CD1c-positive myeloid dendritic cell (primary cell): ENCODE data around the gene SHC2.
"Not testable (repeated sequence)": the region's sequence is repeated elsewhere in the genome, so short reads cannot be mapped to it uniquely, and the experiment has no call there.

Experiments used
- DNase-seq: peaks from one replicate; pipeline ENCODE4 v3.0.0-alpha.2; 2016; ENCODE audit errors: extremely low spot score

SHC2 gene

GRCh38 chr19:426725-427445 is 33.9 kb downstream of the SHC2 start:
- no peak for DNase-seq

GRCh38 chr19:425056-425455 is 35.8 kb downstream of the SHC2 start:
- no peak for DNase-seq

GRCh38 chr19:424546-424945 is 36.3 kb downstream of the SHC2 start:
- no peak for DNase-seq

- DNase-seq, result no peak
Measured at GRCh38 chr19:423691-424466, 37.0 kb downstream of the SHC2 start.

GRCh38 chr19:422917-423226 is 38.0 kb downstream of the SHC2 start:
- DNase-seq, result not testable (repeated sequence)

- no peak for DNase-seq
Measured at GRCh38 chr19:422213-422916, 38.5 kb downstream of the SHC2 start.

GRCh38 chr19:419721-420515 is 40.9 kb downstream of the SHC2 start:
- no peak for DNase-seq

- DNase-seq, result no peak
Measured at GRCh38 chr19:418761-419671, 41.8 kb downstream of the SHC2 start.

GRCh38 chr19:416416-416815 is 44.4 kb downstream of the SHC2 start:
- no peak for DNase-seq

GRCh38 chr19:415292-415691 is 45.5 kb downstream of the SHC2 start:
- no peak for DNase-seq

- no peak for DNase-seq
Measured at GRCh38 chr19:413756-414420, 46.9 kb downstream of the SHC2 start.

- DNase-seq, result no peak
Measured at GRCh38 chr19:412356-413355, 48.2 kb downstream of the SHC2 start.

GRCh38 chr19:411723-412355 is 49.0 kb downstream of the SHC2 start:
- no peak for DNase-seq

- not testable (repeated sequence) for DNase-seq
Measured at GRCh38 chr19:411121-411722, 49.6 kb downstream of the SHC2 start.

- no peak for DNase-seq
Measured at GRCh38 chr19:410243-410781, 50.5 kb downstream of the SHC2 start.

GRCh38 chr19:409516-410242 is 51.2 kb downstream of the SHC2 start:
- DNase-seq, result no peak

GRCh38 chr19:408902-409515 is 51.8 kb downstream of the SHC2 start, which contains the start of gene C2CD4C:
C2CD4C (minus strand) TSS chr19:409147; CDS start chr19:408361, 786 bp downstream.
- DNase-seq, result no peak
